Osteoblast (primary cell): Measurements from ENCODE around the gene AHCY. TPM values are rescaled to one million over a fixed set of nuclear protein-coding genes. Genes with fewer than 3 reads are reported as not detected.
A peak's percentile ranks its signal among the peaks of the same experiment; 100 is the strongest.
"Not testable (repeated sequence)": the region's sequence is repeated elsewhere in the genome, so short reads cannot be mapped to it uniquely, and the experiment has no call there.

ENCODE experiments used
- DNase-seq: peaks from one replicate; pipeline ENCODE4 v3.0.0; 2011; ENCODE audit warnings: low spot score, mixed read lengths; ENCODE audit not compliant: insufficient read length; ENCODE audit errors: missing footprints
- H2AFZ ChIP-seq: 2 replicates; pipeline ENCODE4 v1.6.0; 2011; ENCODE audit warnings: mild to moderate bottlenecking, low read length
- H3K27ac ChIP-seq: 2 replicates; pipeline ENCODE4 v1.5.1; 2011; ENCODE audit warnings: mild to moderate bottlenecking, low read depth, low read length, moderate library complexity
- H3K27me3 ChIP-seq: 2 replicates; pipeline ENCODE4 v1.6.0; 2012; ENCODE audit warnings: mild to moderate bottlenecking, control low read depth, inconsistent platforms, low read length, moderate library complexity; ENCODE audit not compliant: insufficient read depth
- H3K36me3 ChIP-seq: 2 replicates; pipeline ENCODE4 v1.5.1; 2011; ENCODE audit warnings: mild to moderate bottlenecking, low read length, control low read depth, moderate library complexity; ENCODE audit not compliant: insufficient read depth
- H3K4me1 ChIP-seq: 2 replicates; pipeline ENCODE4 v1.5.1; 2011; ENCODE audit warnings: mild to moderate bottlenecking, low read length, control low read depth, moderate library complexity; ENCODE audit not compliant: insufficient read depth
- H3K4me2 ChIP-seq: 2 replicates; pipeline ENCODE4 v1.6.0; 2011; ENCODE audit warnings: mild to moderate bottlenecking, low read length; ENCODE audit not compliant: insufficient read depth
- H3K4me3 ChIP-seq: fragments of 200-600 bp; sonication (generic); 3 replicates; pipeline ENCODE4 v1.5.1; 2012; ENCODE audit warnings: mild to moderate bottlenecking, low read length, inconsistent platforms; ENCODE audit not compliant: insufficient read depth
- H3K79me2 ChIP-seq: 2 replicates; pipeline ENCODE4 v1.6.0; 2012; ENCODE audit warnings: mild to moderate bottlenecking, low read length, control low read depth, inconsistent platforms; ENCODE audit not compliant: insufficient read depth
- H3K9me3 ChIP-seq: 2 replicates; pipeline ENCODE4 v1.5.1; 2011; ENCODE audit warnings: low read depth, low read length, control low read depth
- H4K20me1 ChIP-seq: 2 replicates; pipeline ENCODE4 v1.6.0; 2012; ENCODE audit warnings: mild to moderate bottlenecking, low read length, control low read depth; ENCODE audit not compliant: insufficient read depth
- total RNA-seq: library from RNA; depleted of rRNA; stranded (reverse); fragments of >200 nt; gene quantifications from 2 replicates; pipeline ENCODE4 v1.2.3, GENCODE V29; 2012
- TF ChIP-seq, protein P1 (sequence below): IDR thresholded peaks from 2 replicates; pipeline ENCODE4 v1.5.1; 2011; ENCODE audit warnings: mild to moderate bottlenecking, low read depth, low read length, moderate library complexity; ENCODE audit errors: extremely low read depth

AHCY gene
- total RNA-seq, 1 donor, result 87.6 TPM

DNA sequence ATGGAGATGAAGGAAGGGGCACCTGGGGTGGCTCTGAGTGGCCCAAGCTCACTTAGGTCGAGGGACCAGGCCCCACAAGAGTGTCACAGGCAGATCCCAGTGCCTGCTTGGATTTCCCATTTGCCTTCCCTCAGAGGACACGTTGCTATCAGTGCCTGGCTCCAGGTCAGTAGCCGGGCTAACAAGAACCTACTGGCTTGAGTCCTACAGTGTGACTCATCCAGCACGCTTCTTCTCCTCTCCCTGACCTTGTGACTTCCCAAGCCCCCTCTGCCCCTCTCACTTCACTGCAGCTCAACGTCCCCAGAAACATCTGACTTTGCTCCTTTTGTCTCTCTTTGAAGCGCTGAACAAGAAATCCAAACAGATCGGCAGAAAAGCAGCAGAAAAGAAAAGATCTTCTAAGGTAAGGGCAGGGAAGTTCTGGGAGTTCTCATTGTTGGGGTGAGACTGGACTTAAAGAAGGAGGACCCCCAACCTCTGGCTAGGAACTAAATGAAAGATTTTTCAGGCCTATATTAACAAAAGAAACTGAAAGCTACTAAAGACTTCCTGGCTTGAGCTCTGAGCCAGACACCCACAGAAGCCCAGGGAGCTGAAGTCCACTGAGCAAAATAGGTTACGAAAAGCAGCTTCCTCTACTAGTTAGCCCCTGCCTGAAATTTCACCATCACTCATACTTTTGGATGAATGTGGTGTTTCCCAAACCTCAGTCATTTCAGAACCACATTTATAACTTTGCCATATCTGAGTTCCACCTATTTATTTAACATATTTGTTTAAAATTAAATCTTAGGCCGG is 40.5 kb downstream of the AHCY start:
- Histone ChIP-seq H3K27ac (peak overlapping the region; percentile 44), H3K4me3 (peak overlapping the region; percentile 43), H3K4me2 (peak overlapping the region; percentile 76), H2AFZ (peak overlapping the region; percentile 95), H3K4me1 (peaks cover 9% of the 10 kb centered on the region), H3K36me3 (no peaks in the 10 kb centered on the region), H3K79me2 (no peaks in the 10 kb centered on the region), H3K27me3 (no peaks in the 10 kb centered on the region), H3K9me3 (no peaks in the 10 kb centered on the region), H4K20me1 (no peaks in the 10 kb centered on the region)
- TF ChIP-seq, protein P1, sequence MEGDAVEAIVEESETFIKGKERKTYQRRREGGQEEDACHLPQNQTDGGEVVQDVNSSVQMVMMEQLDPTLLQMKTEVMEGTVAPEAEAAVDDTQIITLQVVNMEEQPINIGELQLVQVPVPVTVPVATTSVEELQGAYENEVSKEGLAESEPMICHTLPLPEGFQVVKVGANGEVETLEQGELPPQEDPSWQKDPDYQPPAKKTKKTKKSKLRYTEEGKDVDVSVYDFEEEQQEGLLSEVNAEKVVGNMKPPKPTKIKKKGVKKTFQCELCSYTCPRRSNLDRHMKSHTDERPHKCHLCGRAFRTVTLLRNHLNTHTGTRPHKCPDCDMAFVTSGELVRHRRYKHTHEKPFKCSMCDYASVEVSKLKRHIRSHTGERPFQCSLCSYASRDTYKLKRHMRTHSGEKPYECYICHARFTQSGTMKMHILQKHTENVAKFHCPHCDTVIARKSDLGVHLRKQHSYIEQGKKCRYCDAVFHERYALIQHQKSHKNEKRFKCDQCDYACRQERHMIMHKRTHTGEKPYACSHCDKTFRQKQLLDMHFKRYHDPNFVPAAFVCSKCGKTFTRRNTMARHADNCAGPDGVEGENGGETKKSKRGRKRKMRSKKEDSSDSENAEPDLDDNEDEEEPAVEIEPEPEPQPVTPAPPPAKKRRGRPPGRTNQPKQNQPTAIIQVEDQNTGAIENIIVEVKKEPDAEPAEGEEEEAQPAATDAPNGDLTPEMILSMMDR, result no peak
- DNase-seq, result no peak

DNA sequence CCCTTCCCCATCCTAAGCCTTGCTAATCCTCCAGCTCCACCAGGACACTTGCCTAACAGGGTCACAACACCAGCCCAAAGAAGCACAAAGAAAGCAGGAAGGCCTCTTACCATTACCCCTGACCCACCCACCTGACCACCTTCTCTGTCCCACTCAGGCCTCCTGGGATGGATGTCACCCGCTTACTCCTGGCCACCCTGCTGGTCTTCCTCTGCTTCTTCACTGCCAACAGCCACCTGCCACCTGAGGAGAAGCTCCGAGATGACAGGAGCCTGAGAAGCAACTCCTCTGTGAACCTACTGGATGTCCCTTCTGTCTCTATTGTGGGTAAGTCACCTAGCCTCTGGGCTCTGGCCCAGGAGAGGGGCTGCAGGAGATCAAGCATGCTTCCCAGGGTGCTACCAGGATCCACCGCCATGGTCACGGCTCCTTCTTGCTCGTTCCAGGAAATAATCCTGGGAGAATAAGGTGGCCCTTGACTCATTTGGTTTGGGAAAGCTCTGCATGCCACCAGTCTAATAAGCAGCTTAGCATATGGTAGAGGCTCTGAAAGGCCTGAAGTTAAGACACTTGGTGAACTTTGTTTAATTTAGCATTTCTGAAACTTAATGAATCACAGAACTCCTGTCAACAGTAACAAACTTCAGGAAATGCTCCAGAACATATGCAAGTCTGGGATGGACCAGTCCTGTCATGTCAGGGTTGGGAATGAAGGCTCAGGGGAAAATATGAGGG is 42.8 kb downstream of the AHCY start:
- H2AFZ ChIP-seq, result no peak overlapping the region
- no peaks in the 10 kb centered on the region for H3K36me3 ChIP-seq
- H3K27ac ChIP-seq, result no peak overlapping the region
- H3K4me2 ChIP-seq, result no peak overlapping the region
- no peaks in the 10 kb centered on the region for H3K27me3 ChIP-seq
- TF ChIP-seq, protein P1, result no peak
- peaks cover 9% of the 10 kb centered on the region for H3K4me1 ChIP-seq
- H3K79me2 ChIP-seq, result no peaks in the 10 kb centered on the region
- DNase-seq, result no peak
- H3K4me3 ChIP-seq, result no peak overlapping the region
- H4K20me1 ChIP-seq, result no peaks in the 10 kb centered on the region
- no peaks in the 10 kb centered on the region for H3K9me3 ChIP-seq

- H3K27me3 ChIP-seq, result no peaks in the 10 kb centered on the region
- no peak overlapping the region for H3K27ac ChIP-seq
- no peaks in the 10 kb centered on the region for H3K79me2 ChIP-seq
- H3K4me3 ChIP-seq, result no peak overlapping the region
- no peaks in the 10 kb centered on the region for H3K36me3 ChIP-seq
- no peak overlapping the region for H2AFZ ChIP-seq
- no peak overlapping the region for H3K4me2 ChIP-seq
- no peaks in the 10 kb centered on the region for H4K20me1 ChIP-seq
- TF ChIP-seq, protein P1, result no peak
- DNase-seq, result no peak
- no peaks in the 10 kb centered on the region for H3K9me3 ChIP-seq
- H3K4me1 ChIP-seq, result no peaks in the 10 kb centered on the region
Observed at GRCh38 chr20:34256629-34257124, 46.5 kb downstream of the AHCY start.

DNA sequence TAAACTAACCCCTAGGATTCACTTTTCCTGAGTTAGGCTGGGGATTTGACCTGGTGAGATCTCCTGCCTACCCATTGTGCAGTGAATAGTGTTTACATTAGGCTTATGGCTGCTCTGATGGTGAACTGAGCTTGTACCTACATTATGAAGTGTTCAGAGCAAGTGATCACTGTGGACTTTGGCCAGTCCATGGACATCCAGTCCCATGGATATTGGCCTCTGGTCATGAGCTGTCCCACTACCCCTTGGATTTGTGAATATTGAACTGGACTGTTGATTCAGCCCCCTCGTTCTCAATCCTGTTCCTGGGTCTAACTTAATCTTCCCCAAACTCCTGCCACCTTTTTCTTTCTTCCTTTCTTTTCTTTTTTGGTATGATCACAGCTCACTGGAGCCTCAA is 48.2 kb downstream of the AHCY start:
- Histone ChIP-seq H3K79me2 (no peaks in the 10 kb centered on the region), H3K27me3 (no peaks in the 10 kb centered on the region), H3K4me3 (no peak overlapping the region), H3K27ac (no peak overlapping the region), H3K4me1 (peaks cover 2% of the 10 kb centered on the region), H3K36me3 (no peaks in the 10 kb centered on the region), H2AFZ (no peak overlapping the region), H3K9me3 (no peaks in the 10 kb centered on the region), H3K4me2 (no peak overlapping the region), H4K20me1 (no peaks in the 10 kb centered on the region)
- TF ChIP-seq, protein P1, result no peak
- no peak for DNase-seq

- H3K36me3 ChIP-seq, H3K4me2 ChIP-seq, H3K9me3 ChIP-seq, H3K27ac ChIP-seq, DNase-seq, H3K4me3 ChIP-seq, H3K27me3 ChIP-seq, H2AFZ ChIP-seq, H4K20me1 ChIP-seq, H3K79me2 ChIP-seq: not testable (repeated sequence)
- H3K4me1 ChIP-seq, result peaks cover 17% of the 10 kb centered on the region
Observed at GRCh38 chr20:34252431-34253086, 50.6 kb downstream of the AHCY start.
